ENCODE data around the gene AFTPH.

DNA sequence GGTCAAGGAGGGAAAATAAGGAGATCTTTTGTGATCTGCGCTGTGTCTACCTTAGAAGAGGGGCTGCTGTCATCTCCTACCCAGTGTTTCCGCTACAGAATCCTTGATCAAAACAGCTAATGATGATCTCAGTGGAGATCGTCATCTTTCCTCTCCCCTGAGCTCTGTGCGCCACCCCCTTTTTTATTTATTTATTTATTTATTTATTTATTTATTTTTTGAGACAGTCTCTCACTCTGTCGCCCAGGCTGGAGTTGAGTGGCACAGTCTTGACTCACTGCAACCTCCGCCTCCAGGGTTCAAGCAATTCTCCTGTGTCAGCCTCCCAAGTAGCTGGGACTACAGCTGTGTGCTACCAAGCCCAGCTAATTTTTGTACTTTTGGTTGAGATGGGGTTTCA, 74.1 kb downstream of the AFTPH start:
- TF ChIP-seq, protein P1, sequence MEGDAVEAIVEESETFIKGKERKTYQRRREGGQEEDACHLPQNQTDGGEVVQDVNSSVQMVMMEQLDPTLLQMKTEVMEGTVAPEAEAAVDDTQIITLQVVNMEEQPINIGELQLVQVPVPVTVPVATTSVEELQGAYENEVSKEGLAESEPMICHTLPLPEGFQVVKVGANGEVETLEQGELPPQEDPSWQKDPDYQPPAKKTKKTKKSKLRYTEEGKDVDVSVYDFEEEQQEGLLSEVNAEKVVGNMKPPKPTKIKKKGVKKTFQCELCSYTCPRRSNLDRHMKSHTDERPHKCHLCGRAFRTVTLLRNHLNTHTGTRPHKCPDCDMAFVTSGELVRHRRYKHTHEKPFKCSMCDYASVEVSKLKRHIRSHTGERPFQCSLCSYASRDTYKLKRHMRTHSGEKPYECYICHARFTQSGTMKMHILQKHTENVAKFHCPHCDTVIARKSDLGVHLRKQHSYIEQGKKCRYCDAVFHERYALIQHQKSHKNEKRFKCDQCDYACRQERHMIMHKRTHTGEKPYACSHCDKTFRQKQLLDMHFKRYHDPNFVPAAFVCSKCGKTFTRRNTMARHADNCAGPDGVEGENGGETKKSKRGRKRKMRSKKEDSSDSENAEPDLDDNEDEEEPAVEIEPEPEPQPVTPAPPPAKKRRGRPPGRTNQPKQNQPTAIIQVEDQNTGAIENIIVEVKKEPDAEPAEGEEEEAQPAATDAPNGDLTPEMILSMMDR (conservative IDR thresholded peaks at IDR 0.05; ENCODE audit: low read depth, low read length) = no peak
- TF ChIP-seq EZH2 (IDR thresholded peaks at IDR 0.05; ENCODE audit: borderline replicate concordance, low read depth, low read length, poor library complexity, severe bottlenecking) = no peak
